GM10248 (cell line): ENCODE data around the gene CGB8.

Experiments used
- CTCF ChIA-PET: fragments of 300-600 bp; sonication (Branson Sonifier 250); formaldehyde crosslinking; extraction: SDS; loops from one replicate; lab custom pipeline; 2021; ENCODE audit warnings: antibody characterized with exemption; lab: Yijun Ruan, JAX
- POLR2A ChIA-PET: fragments of 350-650 bp; sonication (Branson Sonifier 250); formaldehyde crosslinking; extraction: SDS; loops from one replicate; lab custom pipeline; 2020; ENCODE audit warnings: antibody characterized with exemption; lab: Yijun Ruan, JAX
- DNase-seq: peaks from one replicate; pipeline ENCODE4 v3.0.0; 2012; ENCODE audit errors: extremely low spot score
- CTCF ChIP-seq: IDR thresholded peaks from 2 replicates; pipeline ENCODE4 v1.5.1; 2012; ENCODE audit warnings: mild to moderate bottlenecking, low read depth; ENCODE audit errors: extremely low read depth, missing control alignments, control extremely low read depth

CGB8 gene

GRCh38 chr19:49064768-49065611 is 16.1 kb upstream of the CGB8 start, which contains the start of gene NTF4:
Gene NTF4 (minus strand): TSS chr19:49064818. CDS start chr19:49061997, 2,821 bp downstream.
- ChIA-PET POLR2A (no interaction called here), CTCF (interaction anchor here (1.2 kb wide), 1 partner anchor 9 kb away, joined by 3 read pairs; no protein-coding TSS in a partner anchor)
- DNase-seq = no peak
- no peak for TF ChIP-seq CTCF

GRCh38 chr19:49064029-49064629 is 15.2 kb upstream of the CGB8 start:
- POLR2A ChIA-PET = no interaction called here
- no peak for TF ChIP-seq CTCF
- no peak for DNase-seq
- CTCF ChIA-PET = no interaction called here

GRCh38 chr19:49061445-49061844 is 12.5 kb upstream of the CGB8 start:
- ChIA-PET POLR2A (no interaction called here), CTCF (interaction anchor here (1.0 to 2.8 kb wide), 5 partner anchors 9 to 85 kb away, joined by 3 to 13 read pairs (median 7); partner anchors contain the start of gene KCNA7)
- no peak for TF ChIP-seq CTCF
- peak; percentile 50 for DNase-seq

- POLR2A ChIA-PET = no interaction called here
- TF ChIP-seq CTCF = no peak
- DNase-seq = no peak
- CTCF ChIA-PET = interaction anchor here (1.0 to 2.8 kb wide), 6 partner anchors 9 to 85 kb away, joined by 3 to 13 read pairs (median 6); partner anchors contain the start of gene KCNA7
Observed at GRCh38 chr19:49061000-49061399, 12.1 kb upstream of the CGB8 start.

- CTCF ChIA-PET = interaction anchor here (0.9 to 2.8 kb wide), 4 partner anchors 11 to 140 kb away, joined by 3 to 13 read pairs (median 4); no protein-coding TSS in a partner anchor
- TF ChIP-seq CTCF = no peak
- POLR2A ChIA-PET = no interaction called here
- DNase-seq = no peak
Observed at GRCh38 chr19:49059053-49059452, 10.1 kb upstream of the CGB8 start.

GRCh38 chr19:49058562-49058961 is 9.7 kb upstream of the CGB8 start:
- no peak for DNase-seq
- POLR2A ChIA-PET = interaction anchor here (0.5 kb wide), 1 partner anchor 62 kb away, joined by 3 read pairs; no protein-coding TSS in a partner anchor
- TF ChIP-seq CTCF = no peak
- CTCF ChIA-PET = interaction anchor here (1.0 to 1.9 kb wide), 4 partner anchors 24 to 140 kb away, joined by 4 to 7 read pairs (median 4); no protein-coding TSS in a partner anchor
